Activated naive CD4-positive, alpha-beta T cell treated with anti-CD3 and anti-CD28 coated beads, Interleukin-2, amount 10 ng/mL, durations not matched to agents 7 days and 5 days (primary cell): ENCODE data around the gene SLC35A5.

Experiments
- CTCF ChIA-PET: fragments of 350-600 bp; sonication (Branson Sonifier 250); formaldehyde crosslinking; loops from one replicate; lab custom pipeline; 2021; ENCODE audit warnings: antibody characterized with exemption; lab: Charles Lee
- DNase-seq: peaks from one replicate; pipeline ENCODE4 v3.0.0-alpha.2; 2020
- H3K27ac Mint-ChIP-seq: one replicate; pipeline ENCODE4 v1.8.0; 2021; ENCODE audit warnings: mild to moderate bottlenecking, moderate library complexity, mixed read lengths
- H3K27me3 Mint-ChIP-seq: one replicate; pipeline ENCODE4 v1.8.0; 2021; ENCODE audit warnings: mild to moderate bottlenecking, mixed read lengths
- H3K36me3 Mint-ChIP-seq: one replicate; pipeline ENCODE4 v1.8.0; 2021; ENCODE audit warnings: mixed read lengths
- H3K4me1 Mint-ChIP-seq: one replicate; pipeline ENCODE4 v1.8.0; 2021; ENCODE audit warnings: mixed read lengths
- H3K4me3 Mint-ChIP-seq: one replicate; pipeline ENCODE4 v1.8.0; 2021; ENCODE audit warnings: mild to moderate bottlenecking, moderate library complexity, mixed read lengths
- H3K9me3 Mint-ChIP-seq: one replicate; pipeline ENCODE4 v1.8.0; 2021; ENCODE audit warnings: mixed read lengths

SLC35A5 gene

DNA sequence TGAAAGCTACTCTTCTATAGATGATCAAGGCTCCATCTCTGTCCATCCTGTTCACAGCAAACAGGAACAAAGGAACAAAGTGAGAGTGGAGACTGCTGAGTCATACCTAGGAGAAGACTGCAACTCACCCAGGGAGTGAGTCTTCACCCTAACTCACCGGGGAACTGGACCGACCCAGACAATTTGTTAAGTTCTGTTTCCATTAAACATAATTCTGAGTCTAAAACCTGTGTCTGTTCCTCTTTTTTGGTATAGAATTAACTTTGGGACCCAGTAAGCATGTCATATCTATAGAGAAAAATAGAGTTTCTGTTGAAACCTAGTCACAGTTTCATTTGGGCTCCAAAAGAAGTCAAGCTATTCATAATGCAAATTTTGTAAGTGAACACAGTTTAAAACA is 57.5 kb downstream of the SLC35A5 start:
- DNase-seq, result no peak
- H3K27ac Mint-ChIP-seq, result no peak overlapping the region
- CTCF ChIA-PET, result interaction anchor here (0.7 kb wide), 1 partner anchor 1235 kb away, joined by 3 read pairs; no protein-coding TSS in a partner anchor
- peaks cover 4% of the 10 kb centered on the region for H3K27me3 Mint-ChIP-seq
- H3K4me3 Mint-ChIP-seq, result no peak overlapping the region
- no peaks in the 10 kb centered on the region for H3K4me1 Mint-ChIP-seq
- H3K36me3 Mint-ChIP-seq, result no peaks in the 10 kb centered on the region
- H3K9me3 Mint-ChIP-seq, result no peaks in the 10 kb centered on the region

DNA sequence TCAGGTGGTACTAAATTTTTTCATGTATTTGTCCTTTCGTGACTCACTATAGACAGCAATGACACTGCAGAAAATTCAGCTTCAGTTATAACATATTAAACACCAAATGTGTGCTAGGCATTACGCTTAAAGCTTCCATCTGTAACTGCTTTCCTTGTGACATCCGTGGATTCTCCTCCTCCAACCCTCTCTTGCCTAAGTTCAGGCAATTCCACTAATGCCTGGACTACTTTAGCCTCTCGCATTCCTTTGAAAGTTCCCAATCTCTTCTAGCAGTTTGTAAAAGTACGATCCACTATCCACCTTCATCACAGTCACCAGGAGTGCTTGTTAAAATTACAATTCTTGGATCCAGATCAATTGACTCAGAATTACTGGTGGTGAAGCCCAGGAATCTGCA is 61.4 kb downstream of the SLC35A5 start:
- CTCF ChIA-PET, result interaction anchor here (1.2 kb wide), 1 partner anchor 29 kb away, joined by 3 read pairs; no protein-coding TSS in a partner anchor

DNA sequence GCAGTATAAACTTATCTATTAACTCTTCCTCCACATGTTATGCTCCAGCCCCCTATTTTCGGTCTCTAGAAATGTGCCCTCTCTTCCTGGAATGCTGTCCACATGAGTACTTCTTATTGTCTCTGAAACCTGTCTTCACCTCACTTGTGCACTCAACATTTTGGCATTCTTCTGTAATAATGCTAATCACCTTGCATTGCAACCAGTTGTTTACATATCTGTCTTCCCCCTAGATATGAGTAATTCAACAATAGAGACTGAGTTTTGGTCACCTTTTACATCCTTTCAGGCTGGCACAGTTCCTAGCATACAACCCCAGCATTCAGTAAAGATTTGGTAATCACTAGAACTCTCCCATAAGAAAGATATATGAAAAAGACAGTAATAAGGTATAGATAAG is 61.9 kb downstream of the SLC35A5 start:
- H3K4me3 Mint-ChIP-seq, result no peak overlapping the region
- DNase-seq, result no peak
- peaks cover 8% of the 10 kb centered on the region for H3K27me3 Mint-ChIP-seq
- no peaks in the 10 kb centered on the region for H3K36me3 Mint-ChIP-seq
- CTCF ChIA-PET, result interaction anchor here (1.2 kb wide), 1 partner anchor 29 kb away, joined by 3 read pairs; no protein-coding TSS in a partner anchor
- no peaks in the 10 kb centered on the region for H3K4me1 Mint-ChIP-seq
- no peaks in the 10 kb centered on the region for H3K9me3 Mint-ChIP-seq
- no peak overlapping the region for H3K27ac Mint-ChIP-seq

More for the DNA sequence above, 61.4 kb downstream of the SLC35A5 start:
- Mint-ChIP-seq H3K27ac (no peak overlapping the region), H3K4me1 (no peaks in the 10 kb centered on the region), H3K36me3 (no peaks in the 10 kb centered on the region), H3K9me3 (no peaks in the 10 kb centered on the region), H3K4me3 (no peak overlapping the region), H3K27me3 (peaks cover 8% of the 10 kb centered on the region)
- no peak for DNase-seq

DNA sequence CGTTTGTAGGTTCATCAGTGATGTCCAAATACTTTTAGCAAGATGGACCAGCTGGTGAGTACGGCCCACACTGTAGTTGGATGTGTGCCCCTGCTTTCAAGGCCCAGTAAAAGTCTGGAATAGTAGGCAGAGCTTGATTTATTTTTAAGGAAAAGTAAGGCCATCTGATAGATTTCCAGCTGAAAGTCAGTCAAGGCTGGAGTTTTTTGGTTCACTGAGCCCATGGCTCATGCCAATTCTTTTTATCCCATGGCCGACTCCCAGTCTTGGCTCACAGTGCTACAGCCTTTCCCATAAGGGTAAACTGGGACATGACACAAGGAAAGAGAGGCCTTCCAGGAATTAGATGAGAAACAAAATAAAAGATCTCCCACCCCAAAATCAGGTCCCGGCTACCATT is 65.6 kb downstream of the SLC35A5 start:
- DNase-seq, result no peak
- H3K27ac Mint-ChIP-seq, result no peak overlapping the region
- no peaks in the 10 kb centered on the region for H3K9me3 Mint-ChIP-seq
- CTCF ChIA-PET, result no interaction called here
- no peaks in the 10 kb centered on the region for H3K36me3 Mint-ChIP-seq
- H3K4me1 Mint-ChIP-seq, result no peaks in the 10 kb centered on the region
- H3K27me3 Mint-ChIP-seq, result peaks cover 8% of the 10 kb centered on the region
- no peak overlapping the region for H3K4me3 Mint-ChIP-seq

DNA sequence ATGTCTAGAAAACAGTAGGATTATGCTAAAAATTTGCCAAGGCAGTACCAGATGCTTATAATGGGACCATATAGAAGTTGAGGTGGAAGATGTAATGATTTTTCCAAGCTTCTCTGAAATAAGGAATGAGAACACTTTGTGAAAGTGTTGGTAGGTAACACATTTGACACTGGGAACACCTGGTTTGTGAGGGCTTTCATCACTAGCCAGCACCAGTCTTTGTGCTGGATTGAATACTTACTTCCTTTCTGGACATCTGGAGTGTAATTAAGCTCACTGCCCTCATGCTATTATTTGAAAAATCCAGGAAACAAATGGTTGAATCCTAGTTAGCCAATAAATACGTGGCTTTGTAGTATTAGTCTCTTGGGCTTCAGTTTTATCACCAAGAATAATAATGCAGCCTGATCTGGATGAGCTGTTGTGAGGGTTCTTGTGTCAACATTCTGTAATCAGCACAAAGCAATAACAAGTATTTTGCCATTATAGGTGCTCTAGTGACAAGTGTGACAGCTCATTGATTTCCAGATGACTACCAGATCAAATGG is 66.1 kb downstream of the SLC35A5 start:
- no peaks in the 10 kb centered on the region for H3K4me1 Mint-ChIP-seq
- no peak for DNase-seq
- peaks cover 11% of the 10 kb centered on the region for H3K27me3 Mint-ChIP-seq
- H3K36me3 Mint-ChIP-seq, result no peaks in the 10 kb centered on the region
- CTCF ChIA-PET, result no interaction called here
- no peak overlapping the region for H3K4me3 Mint-ChIP-seq
- H3K9me3 Mint-ChIP-seq, result no peaks in the 10 kb centered on the region
- no peak overlapping the region for H3K27ac Mint-ChIP-seq

DNA sequence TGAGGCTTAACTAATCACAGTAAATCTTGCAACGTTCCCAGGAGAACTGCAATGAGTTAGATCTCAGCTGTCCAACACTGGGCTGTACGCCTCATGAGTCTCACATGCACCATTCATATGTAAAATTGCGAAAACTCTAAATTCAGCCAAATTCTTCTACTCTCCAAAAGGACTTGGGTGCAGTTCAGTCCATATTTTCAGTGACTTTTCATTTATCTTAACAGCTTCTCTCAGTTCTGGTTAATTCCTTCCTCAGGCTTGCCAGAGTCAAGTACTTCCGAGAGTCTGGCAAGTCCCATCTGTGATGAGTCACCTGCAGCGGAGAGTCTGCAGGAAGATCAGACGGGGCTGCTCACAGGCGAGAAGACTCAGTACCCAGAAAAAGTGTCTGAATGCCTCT is 67.6 kb downstream of the SLC35A5 start:
- H3K27me3 Mint-ChIP-seq, result peaks cover 11% of the 10 kb centered on the region
- H3K27ac Mint-ChIP-seq, result no peak overlapping the region
- no peaks in the 10 kb centered on the region for H3K36me3 Mint-ChIP-seq
- H3K9me3 Mint-ChIP-seq, result no peaks in the 10 kb centered on the region
- no peak overlapping the region for H3K4me3 Mint-ChIP-seq
- no peaks in the 10 kb centered on the region for H3K4me1 Mint-ChIP-seq
- DNase-seq, result no peak
- CTCF ChIA-PET, result no interaction called here

DNA sequence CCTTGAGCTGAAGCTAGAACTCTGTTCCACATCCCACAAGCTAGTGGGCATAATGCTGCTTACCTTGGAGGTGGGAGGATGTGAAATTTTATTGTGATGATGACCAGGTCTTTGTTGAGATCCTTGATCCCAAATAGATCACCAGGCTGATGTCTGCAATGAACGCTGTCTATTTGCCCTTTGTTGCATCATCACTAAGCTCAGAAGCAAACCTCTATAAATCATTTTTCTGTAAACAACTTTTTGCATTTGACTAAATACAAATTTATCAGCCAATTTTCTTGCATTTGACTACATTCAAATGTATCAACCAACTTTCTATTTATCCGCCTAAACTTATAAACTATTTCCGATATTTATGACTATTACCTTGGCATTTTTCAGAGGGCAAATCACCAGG is 69.4 kb downstream of the SLC35A5 start:
- Mint-ChIP-seq H3K4me1 (peaks cover 10% of the 10 kb centered on the region), H3K36me3 (no peaks in the 10 kb centered on the region), H3K4me3 (no peak overlapping the region), H3K27me3 (peaks cover 7% of the 10 kb centered on the region), H3K27ac (no peak overlapping the region), H3K9me3 (no peaks in the 10 kb centered on the region)
- CTCF ChIA-PET, result interaction anchor here (0.9 to 1.3 kb wide), 4 partner anchors 12 to 80 kb away, joined by 3 to 4 read pairs (median 3); no protein-coding TSS in a partner anchor
- no peak for DNase-seq

DNA sequence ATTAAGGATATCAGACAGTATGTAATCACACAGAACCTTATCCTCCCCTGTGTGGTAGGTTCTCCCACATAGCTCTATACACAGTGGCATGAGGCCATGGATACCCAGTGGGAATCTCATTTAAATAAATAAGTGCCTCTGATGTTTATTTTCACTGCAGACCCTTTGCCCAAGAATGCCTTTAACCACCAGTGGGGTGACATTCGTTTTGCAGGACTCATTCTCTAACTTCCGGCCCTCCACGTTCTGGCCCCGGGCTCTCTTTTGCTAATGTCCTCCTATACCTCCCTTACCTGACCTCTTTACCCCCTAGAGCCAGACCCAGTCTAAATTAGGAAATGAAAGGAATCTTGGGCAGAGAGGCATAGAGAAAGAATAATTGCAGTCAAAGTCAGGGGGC is 70.8 kb downstream of the SLC35A5 start:
- H3K9me3 Mint-ChIP-seq, result no peaks in the 10 kb centered on the region
- peaks cover 10% of the 10 kb centered on the region for H3K4me1 Mint-ChIP-seq
- no peak for DNase-seq
- H3K27ac Mint-ChIP-seq, result no peak overlapping the region
- H3K36me3 Mint-ChIP-seq, result no peaks in the 10 kb centered on the region
- no peak overlapping the region for H3K4me3 Mint-ChIP-seq
- CTCF ChIA-PET, result interaction anchor here (1.1 to 1.2 kb wide), 2 partner anchors 71 to 102 kb away, joined by 3 read pairs; partner anchors contain the start of genes ATG3 and SLC35A5
- peaks cover 7% of the 10 kb centered on the region for H3K27me3 Mint-ChIP-seq

DNA sequence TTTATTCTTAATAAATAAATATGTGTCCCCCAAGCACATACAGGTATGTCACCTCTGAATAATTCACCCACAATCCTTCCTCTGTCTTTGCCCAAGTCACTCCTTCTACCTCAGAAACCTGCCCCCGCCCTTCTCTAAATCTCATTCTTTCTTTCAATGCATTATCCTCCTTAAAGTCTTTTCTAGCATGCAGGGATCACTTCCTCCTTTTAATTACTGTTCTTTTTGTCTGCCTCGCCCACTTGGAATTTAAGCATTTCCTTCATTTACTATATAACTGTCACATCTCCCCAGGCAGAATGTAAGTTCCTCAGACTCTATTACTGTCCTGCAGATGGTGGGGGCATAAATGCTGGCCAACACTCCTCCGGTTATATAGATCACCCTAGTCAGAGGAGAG is 71.3 kb downstream of the SLC35A5 start:
- H3K36me3 Mint-ChIP-seq, result no peaks in the 10 kb centered on the region
- H3K4me1 Mint-ChIP-seq, result peaks cover 10% of the 10 kb centered on the region
- CTCF ChIA-PET, result interaction anchor here (1.2 kb wide), 1 partner anchor 71 kb away, joined by 3 read pairs; the partner anchor contains the start of genes ATG3 and SLC35A5
- no peak for DNase-seq
- H3K27ac Mint-ChIP-seq, result no peak overlapping the region
- H3K27me3 Mint-ChIP-seq, result peaks cover 7% of the 10 kb centered on the region
- no peaks in the 10 kb centered on the region for H3K9me3 Mint-ChIP-seq
- H3K4me3 Mint-ChIP-seq, result no peak overlapping the region

DNA sequence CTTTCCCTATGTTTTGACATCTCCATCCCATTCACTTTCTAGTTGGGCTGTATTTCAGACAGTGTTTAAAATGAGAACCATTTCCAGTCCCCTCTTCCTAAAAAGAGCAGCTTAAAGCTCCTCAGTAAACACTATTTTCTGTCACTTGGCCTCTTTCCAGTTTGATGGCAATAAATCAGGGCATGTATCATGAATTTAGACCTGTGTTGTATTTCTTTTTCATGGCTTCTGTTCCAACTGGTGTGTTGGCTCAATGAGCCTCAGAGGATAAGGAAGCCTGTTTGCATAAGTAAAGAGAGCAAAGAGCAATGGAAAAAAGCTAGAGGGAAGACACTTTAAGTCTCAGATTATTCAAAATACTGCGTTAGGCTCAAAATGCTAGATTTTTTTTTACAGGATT is 71.9 kb downstream of the SLC35A5 start:
- no peak overlapping the region for H3K4me3 Mint-ChIP-seq
- no peak overlapping the region for H3K27ac Mint-ChIP-seq
- H3K36me3 Mint-ChIP-seq, result no peaks in the 10 kb centered on the region
- no peak for DNase-seq
- CTCF ChIA-PET, result interaction anchor here (1.7 to 1.9 kb wide), 2 partner anchors 10 to 51 kb away, joined by 8 to 9 read pairs; no protein-coding TSS in a partner anchor
- H3K27me3 Mint-ChIP-seq, result peaks cover 7% of the 10 kb centered on the region
- peaks cover 10% of the 10 kb centered on the region for H3K4me1 Mint-ChIP-seq
- no peaks in the 10 kb centered on the region for H3K9me3 Mint-ChIP-seq

DNA sequence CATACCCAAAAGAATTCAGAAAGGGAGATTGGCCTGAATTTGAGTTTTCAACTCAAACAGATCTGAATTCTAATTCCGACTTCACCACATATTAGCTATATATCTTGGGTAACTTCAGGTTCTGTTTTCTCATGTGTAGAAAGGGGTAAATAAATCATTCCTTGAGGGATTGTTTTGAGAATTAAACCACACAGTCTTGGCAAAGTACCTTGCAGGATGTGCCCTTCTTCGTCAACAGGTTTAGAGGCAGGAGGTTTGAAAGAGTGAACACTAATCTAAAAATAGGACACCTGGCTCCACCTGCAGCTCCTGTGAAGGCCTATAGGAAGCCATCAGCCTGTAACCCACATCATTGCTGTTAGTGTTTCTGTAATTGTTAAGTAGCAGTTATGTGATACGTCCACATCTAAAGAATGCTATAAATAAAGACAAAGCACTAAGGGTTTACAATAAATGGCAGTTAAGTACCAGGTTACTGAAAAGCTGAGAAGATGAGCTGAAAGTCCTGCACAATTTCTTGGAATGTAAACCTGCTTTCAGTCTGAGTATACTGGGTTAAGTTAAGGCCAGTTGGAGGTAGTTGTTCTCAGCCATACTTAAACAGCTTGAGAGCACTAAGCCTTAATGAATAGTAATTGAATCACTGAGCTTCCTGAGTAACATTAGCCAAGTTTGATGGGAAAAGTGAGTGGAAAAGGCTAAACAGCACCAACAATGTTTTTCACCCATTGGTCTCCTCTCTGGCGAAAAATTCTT is 73.1 kb downstream of the SLC35A5 start:
- no peak overlapping the region for H3K27ac Mint-ChIP-seq
- CTCF ChIA-PET, result interaction anchor here (0.9 to 1.9 kb wide), 4 partner anchors 8 to 341 kb away, joined by 3 to 9 read pairs (median 6); partner anchors contain the start of gene SLC9C1
- peaks cover 10% of the 10 kb centered on the region for H3K4me1 Mint-ChIP-seq
- no peak for DNase-seq
- peaks cover 3% of the 10 kb centered on the region for H3K27me3 Mint-ChIP-seq
- H3K9me3 Mint-ChIP-seq, result no peaks in the 10 kb centered on the region
- H3K36me3 Mint-ChIP-seq, result no peaks in the 10 kb centered on the region
- no peak overlapping the region for H3K4me3 Mint-ChIP-seq
